HG03095 (cell line): ENCODE measurements around the gene BEST3.

Experiments
- ATAC-seq: cut with Tn5 transposase; IDR thresholded peaks from one replicate; pipeline ENCODE4 v1.9.1; 2021; ENCODE audit warnings: moderate library complexity; ENCODE audit not compliant: unreplicated experiment

BEST3 gene

DNA sequence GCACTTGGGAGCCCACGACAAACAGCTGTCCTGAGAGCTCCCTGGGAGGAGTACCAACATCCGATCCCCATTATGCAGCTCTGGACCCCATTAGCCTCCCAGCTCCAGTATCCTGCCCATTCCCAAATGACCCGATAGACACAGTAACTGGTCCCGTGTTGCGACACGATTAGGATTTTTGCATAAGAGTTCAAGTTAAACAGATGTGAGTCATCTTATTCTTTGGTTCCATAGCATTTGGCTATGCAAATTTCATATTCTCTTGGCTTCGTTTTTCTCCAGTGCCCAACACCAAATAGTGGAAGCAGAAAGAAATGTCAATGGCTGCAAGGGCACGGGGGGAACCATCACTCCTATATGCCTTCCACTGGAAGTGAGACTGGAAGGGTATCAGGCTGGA, 45.4 kb downstream of the BEST3 start:
- no peak for ATAC-seq

- ATAC-seq, result no peak
Observed at GRCh38 chr12:69651922-69652321, 47.2 kb downstream of the BEST3 start.

DNA sequence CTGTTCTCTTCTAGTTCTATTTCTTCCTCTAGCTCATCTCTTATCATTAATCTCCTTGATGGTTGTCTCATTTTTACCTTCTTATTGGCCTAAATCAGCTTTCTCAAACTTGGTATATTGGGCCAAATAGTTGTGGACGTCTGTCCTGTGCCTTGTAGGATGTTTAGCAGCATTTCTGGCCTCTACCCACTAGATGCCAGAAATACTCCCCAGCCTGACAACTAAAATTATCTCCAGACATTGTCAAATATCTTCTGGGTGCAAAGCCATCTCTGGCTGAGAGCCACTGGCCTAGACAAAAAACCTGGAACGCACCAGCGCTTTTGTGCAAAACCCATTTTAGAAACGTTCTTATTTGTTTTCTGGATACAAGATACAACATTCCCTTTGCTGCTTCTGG, 49.6 kb downstream of the BEST3 start:
- no peak for ATAC-seq

GRCh38 chr12:69648476-69648875, 50.6 kb downstream of the BEST3 start:
- no peak for ATAC-seq

GRCh38 chr12:69647178-69647577, 51.9 kb downstream of the BEST3 start:
- no peak for ATAC-seq

DNA sequence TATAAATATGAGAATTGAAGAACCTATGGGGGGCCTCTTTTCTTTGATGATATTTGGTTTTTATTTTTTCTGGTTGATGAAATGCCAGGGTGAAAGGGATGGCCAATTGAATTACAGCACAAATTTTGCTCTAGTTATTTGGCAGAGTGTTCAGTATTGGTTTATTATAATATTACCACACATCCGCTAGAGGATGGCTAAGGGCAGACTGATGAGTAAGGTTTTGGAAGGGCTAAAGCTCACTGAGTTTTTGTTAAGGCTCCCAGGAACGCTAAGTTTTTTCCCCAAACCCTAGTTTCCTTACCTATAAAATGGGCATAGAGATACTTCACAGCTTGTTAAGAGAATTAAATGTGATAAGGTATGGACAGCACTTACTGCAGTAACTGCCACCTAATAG, 54.1 kb downstream of the BEST3 start:
- ATAC-seq, result no peak

GRCh38 chr12:69644511-69644910, 54.6 kb downstream of the BEST3 start:
- no peak for ATAC-seq

GRCh38 chr12:69642531-69642930, 56.6 kb downstream of the BEST3 start:
- no peak for ATAC-seq

DNA sequence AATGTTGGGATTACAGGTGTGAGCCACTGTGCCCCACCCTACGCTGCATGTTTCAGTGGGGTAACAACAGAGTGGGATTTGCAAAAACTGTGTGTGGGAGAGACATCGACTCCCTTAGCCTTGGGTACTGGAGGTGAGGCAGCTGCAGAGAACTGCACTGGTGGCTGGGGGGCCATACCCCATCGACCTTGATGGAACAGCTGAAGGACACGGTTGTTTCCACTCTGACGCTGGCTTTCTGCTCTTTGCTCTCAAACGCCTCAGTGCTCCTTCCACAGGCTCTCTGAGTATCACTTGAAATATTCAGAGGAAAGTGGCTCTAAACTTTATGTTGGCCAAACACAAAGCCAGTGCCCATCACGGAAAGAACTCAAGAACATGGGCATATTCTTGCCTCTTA, 57.6 kb downstream of the BEST3 start:
- no peak for ATAC-seq

GRCh38 chr12:69639400-69640016, 59.6 kb downstream of the BEST3 start:
- ATAC-seq, result peak; percentile 87

GRCh38 chr12:69633061-69633460, 66.0 kb downstream of the BEST3 start:
- no peak for ATAC-seq

- no peak for ATAC-seq
Observed at GRCh38 chr12:69630191-69630590, 68.9 kb downstream of the BEST3 start.

GRCh38 chr12:69627501-69627900, 71.6 kb downstream of the BEST3 start:
- no peak for ATAC-seq

DNA sequence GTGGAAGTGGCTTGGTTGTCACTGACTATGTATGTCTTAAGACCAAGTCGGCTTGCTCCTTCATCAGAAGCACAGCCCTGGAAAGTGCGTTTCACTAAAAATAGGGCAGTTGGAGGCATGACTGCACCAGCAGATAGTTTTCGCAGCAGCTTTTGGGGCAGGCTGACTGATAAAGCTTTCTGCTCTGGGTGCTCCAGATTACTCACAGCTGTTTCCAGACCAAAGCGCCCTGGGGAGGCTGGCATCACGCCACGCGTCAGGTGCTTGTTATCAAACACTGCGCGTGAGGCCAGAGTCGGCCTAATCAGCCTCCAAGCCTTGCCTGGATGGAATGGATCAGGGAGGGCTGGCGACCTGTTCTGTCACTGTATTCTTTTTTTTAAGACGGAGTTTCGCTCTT, 75.1 kb downstream of the BEST3 start:
- no peak for ATAC-seq

- ATAC-seq, result no peak
Observed at GRCh38 chr12:69621551-69621950, 77.6 kb downstream of the BEST3 start.

DNA sequence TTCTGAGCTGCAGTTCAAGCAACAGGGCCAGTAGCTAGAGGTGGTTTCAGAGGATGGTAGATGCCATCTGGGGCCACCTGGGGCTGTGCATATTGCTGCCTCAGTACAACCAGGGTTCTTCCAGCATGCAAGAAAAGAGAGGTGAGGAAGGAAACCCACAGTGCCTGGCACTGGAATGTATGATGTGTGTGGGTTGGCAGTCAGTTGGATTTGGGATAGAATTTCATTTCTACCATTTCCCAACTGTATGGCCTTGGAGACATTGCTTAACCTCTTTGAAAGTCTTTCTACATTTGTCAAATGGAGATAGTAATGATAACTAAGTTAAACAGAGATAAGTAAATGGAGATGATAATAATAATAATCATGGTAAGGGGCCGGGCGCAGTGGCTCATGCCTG, 78.2 kb downstream of the BEST3 start:
- ATAC-seq, result no peak

GRCh38 chr12:69620077-69620476, 79.0 kb downstream of the BEST3 start:
- no peak for ATAC-seq

- no peak for ATAC-seq
Observed at GRCh38 chr12:69619050-69619449, 80.1 kb downstream of the BEST3 start.

GRCh38 chr12:69616025-69616424, 83.1 kb downstream of the BEST3 start:
- ATAC-seq, result no peak

DNA sequence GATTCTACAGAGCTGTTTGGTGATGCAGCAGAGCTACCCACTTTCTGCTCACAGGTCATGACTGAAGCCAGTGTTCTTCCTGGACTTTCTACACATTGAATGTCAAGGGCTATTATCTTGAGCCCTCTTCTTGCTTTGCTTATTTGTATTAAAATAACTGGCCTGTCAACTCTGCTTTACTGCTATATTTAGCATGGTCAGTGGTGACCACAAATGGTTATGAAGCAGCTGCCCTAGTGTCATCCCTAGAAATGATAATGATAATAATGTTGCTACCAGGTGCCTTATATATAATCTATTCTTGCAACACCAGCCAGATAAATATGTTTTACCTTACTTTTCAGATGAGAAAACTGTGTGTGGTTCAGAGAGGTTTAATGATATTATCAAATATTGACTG, 85.8 kb downstream of the BEST3 start:
- ATAC-seq, result no peak

DNA sequence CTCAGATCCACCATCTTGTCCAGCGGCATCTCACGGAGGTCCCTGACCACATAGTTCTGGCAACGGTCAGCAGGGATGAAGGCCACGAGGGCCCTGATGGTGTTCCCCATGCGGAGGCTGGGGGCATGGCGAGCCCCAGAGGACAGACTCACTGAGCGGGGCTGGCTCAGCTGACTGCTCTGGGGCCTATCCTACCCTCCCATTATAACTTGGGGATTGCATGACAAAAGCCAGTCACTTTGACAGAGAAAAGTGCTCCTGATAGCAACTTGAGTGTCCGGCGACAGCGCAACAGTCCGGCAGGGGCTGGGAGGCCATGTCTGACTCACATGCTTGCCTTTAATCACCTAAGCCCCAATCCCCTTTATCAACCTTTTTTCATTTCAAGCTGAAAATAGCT, 88.4 kb downstream of the BEST3 start, which contains the start of gene LRRC10:
LRRC10 (minus strand) TSS at position 179 of the 400 bp plus-strand sequence; CDS start at position 110, 69 bp downstream.
- no peak for ATAC-seq

- no peak for ATAC-seq
Observed at GRCh38 chr12:69610126-69610525, 89.0 kb downstream of the BEST3 start.

DNA sequence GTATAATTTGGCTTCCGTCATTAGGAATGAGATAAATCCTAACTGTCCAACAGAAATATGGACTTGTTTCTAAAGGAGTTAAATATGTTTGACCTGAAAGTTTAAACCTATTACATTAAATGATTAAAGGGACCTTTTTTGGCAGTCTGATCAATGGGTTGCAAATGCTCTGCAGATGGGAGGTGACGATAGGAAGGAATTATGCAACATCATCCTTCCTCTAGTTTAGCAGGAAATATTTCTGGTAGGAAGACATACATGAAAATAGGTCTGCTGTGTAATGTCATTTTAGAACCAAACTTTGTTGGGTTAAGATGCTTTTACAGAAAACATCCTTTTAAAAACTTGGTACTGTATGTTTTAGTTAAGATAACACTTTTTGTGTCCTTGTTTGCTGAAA, 91.0 kb downstream of the BEST3 start:
- no peak for ATAC-seq
